Lower leg skin (tissue), 4 donors: ENCODE data around the gene HOXD9. TPM values are rescaled to one million over a fixed set of nuclear protein-coding genes. Genes with fewer than 3 reads are reported as not detected.

ENCODE experiments used
- DNase-seq, 2 donors: peaks; one replicate each; pipeline ENCODE4 v3.0.0-alpha.2; 2019; ENCODE audit warnings: low spot score in 2 of 2
- H3K4me3 ChIP-seq: fragments of 200-600 bp; sonication (generic); 2 replicates; pipeline ENCODE4 v1.5.1; 2017; ENCODE audit warnings: mild to moderate bottlenecking, low read depth; ENCODE audit not compliant: poor library complexity, severe bottlenecking
- CTCF ChIP-seq, 3 donors: fragments of 450-650 bp; IDR thresholded peaks; one replicate each; pipeline ENCODE4 v1.5.1; 2016; ENCODE audit warnings: antibody characterized with exemption in 3 of 3, mild to moderate bottlenecking in 3 of 3, moderate library complexity in 2 of 3
- POLR2A ChIP-seq, 2 donors: fragments of 450-650 bp; IDR thresholded peaks; one replicate each; pipeline ENCODE4 v1.6.1; 2016 to 2017; ENCODE audit warnings: antibody characterized with exemption in 2 of 2, mild to moderate bottlenecking in 1 of 2, moderate library complexity in 1 of 2
- WGBS, 2 donors: methylation state at CpG; one replicate each; pipeline ENCODE4 v1.1.5; 2018; 5-methylcytosine and 5-hydroxymethylcytosine counted together
- intact Hi-C: fragments of 100-400 bp; cut with DNase I; formaldehyde crosslinking; loops from one replicate; pipeline ENCODE4 v1.15.0; 2023; ENCODE audit warnings: low total_unique reads
- total RNA-seq, 4 donors: library from RNA; depleted of rRNA; stranded (reverse); fragments of >200 nt; gene quantifications; one replicate each; pipeline ENCODE4 v1.1.0, GENCODE V29; 2016

HOXD9 gene
- total RNA-seq, 4 donors from 2014 or later = 0.89 to 5.3 (median 2.1) TPM

DNA sequence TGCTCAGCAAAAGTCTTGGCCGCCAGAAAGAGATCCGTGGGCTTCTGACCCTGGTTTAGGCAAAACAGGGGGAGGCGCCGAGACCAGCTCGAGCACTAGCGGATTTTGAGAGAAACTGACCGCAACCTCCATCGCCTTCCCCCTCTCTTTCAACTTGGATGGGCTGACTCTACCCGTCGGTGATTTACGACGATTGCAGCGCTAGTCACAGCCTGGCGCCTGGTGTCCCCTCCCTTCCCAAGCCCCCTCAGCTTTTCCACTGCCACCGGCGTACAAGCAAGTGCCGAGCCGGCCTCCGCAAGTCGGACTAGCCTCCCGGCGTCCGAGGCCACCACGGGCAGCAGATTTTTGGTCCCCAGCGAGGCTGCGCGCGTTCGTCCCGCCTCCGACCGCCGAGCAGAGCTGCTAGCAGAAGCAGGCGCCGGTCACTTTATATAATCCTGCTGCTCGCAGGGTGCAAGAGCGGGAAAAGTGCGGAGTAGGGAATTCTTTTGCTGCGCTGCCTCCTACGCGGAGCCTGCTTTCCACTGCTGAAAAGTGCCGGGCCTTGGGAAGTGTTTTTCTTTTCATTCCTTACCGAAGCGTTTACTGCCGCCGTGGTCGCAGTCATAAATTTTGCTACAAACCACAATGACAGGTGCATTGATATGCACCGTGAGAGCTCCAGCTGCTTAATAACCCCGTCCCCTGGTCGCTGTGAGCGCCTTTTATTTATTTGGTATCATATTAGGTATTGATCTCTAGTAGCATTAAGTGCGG is 42.3 kb downstream of the HOXD9 start:
- intact Hi-C loops = no loop called here
- peak in 1 of 2 donors; percentile 59 for DNase-seq
- H3K4me3 ChIP-seq = no peak overlapping the region
- TF ChIP-seq POLR2A (IDR thresholded peaks at IDR 0.05) (no peak), CTCF (IDR thresholded peaks at IDR 0.05) (no peak)
- WGBS, 2 donors = 41 to 52% methylated on average over 52 of the region's 52 CpGs

- DNase-seq = peak in 1 of 2 donors; percentile 75
- WGBS, 2 donors = 45 to 55% methylated on average over 26 of the region's 26 CpGs
- no peak for TF ChIP-seq CTCF (IDR thresholded peaks at IDR 0.05)
- TF ChIP-seq POLR2A (IDR thresholded peaks at IDR 0.05) = no peak
- no peak overlapping the region for H3K4me3 ChIP-seq
- intact Hi-C loops = no loop called here
These were observed 43.0 kb downstream of the HOXD9 start for GRCh38 chr2:176165370-176166050.

DNA sequence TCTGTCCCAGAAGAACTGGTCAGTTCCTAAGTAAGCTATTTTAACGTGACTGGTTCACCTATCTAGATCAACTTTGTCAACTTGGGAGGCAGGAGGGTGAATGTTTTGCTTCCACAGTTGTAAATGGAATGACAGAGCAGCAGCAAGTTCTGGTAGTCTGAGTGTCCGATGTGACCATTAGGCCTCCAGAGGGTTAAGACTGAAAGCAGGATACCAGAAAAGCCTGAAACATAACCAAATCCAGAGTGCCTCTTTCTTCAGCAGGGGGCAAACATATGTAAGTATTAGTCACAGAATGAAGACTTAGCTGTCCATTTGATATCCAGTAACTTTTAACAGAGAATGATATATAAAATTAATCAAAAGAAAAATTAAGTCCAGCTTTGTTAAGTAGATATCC is 43.8 kb downstream of the HOXD9 start:
- no peak for DNase-seq
- intact Hi-C loops = no loop called here

DNA sequence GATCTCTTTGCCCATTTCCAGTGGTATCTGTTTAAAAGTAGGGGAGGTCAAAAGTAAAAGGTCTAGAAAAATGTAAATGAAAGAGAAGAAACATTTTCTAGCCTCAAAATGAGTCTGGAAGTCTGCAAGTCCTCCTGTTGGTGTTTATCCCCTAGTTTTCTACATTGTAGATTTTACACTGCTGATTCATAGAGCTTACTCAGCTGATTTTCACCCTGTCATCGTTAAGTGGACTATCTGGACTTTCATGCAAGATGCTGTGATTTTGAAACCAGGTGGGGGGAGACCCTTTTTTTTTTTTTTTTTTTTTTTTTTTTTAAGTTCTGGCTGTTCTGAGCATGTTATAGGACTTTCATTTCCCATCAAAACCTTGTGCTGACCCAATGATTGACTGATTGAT is 44.9 kb downstream of the HOXD9 start:
- no peak overlapping the region for H3K4me3 ChIP-seq
- WGBS, 2 donors = 70 to 78% methylated on average over 1 of the region's 1 CpG
- no peak for TF ChIP-seq CTCF (IDR thresholded peaks at IDR 0.05)
- no peak for TF ChIP-seq POLR2A (IDR thresholded peaks at IDR 0.05)
- DNase-seq = no peak
- intact Hi-C loops = no loop called here

More for the DNA sequence above, 43.8 kb downstream of the HOXD9 start:
- no peak overlapping the region for H3K4me3 ChIP-seq
- TF ChIP-seq POLR2A (IDR thresholded peaks at IDR 0.05) (no peak), CTCF (IDR thresholded peaks at IDR 0.05) (no peak)
- WGBS, 2 donors = 45 to 58% methylated on average over 2 of the region's 2 CpGs

DNA sequence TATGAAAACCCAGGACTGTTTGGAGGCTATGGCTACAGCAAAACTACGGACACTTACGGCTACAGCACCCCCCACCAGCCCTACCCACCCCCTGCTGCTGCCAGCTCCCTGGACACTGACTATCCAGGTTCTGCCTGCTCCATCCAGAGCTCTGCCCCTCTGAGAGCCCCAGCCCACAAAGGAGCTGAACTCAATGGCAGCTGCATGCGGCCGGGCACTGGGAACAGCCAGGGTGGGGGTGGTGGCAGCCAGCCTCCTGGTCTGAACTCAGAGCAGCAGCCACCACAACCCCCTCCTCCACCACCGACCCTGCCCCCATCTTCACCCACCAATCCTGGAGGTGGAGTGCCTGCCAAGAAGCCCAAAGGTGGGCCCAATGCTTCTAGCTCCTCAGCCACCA is 46.7 kb downstream of the HOXD9 start:
- no peak for TF ChIP-seq POLR2A (IDR thresholded peaks at IDR 0.05)
- TF ChIP-seq CTCF (IDR thresholded peaks at IDR 0.05) = no peak
- peak in 1 of 2 donors; percentile 81 for DNase-seq
- H3K4me3 ChIP-seq = no peak overlapping the region
- 84 to 97% methylated on average over 2 to 5 of the region's 5 CpGs for WGBS, 2 donors
- intact Hi-C loops = no loop called here
